GM18502 (cell line): Measurements from ENCODE around the gene MNAT1.
"Not testable (repeated sequence)": the region's sequence is repeated elsewhere in the genome, so short reads cannot be mapped to it uniquely, and the experiment has no call there.

ENCODE experiments used
- ATAC-seq: cut with Tn5 transposase; IDR thresholded peaks from one replicate; pipeline ENCODE4 v1.9.1; 2021; ENCODE audit warnings: mild to moderate bottlenecking; ENCODE audit not compliant: unreplicated experiment, poor library complexity

The MNAT1 gene

GRCh38 chr14:60867503-60868172 is 133.1 kb downstream of the MNAT1 start:
- ATAC-seq = no peak

GRCh38 chr14:60878121-60878520 is 143.6 kb downstream of the MNAT1 start:
- no peak for ATAC-seq

GRCh38 chr14:60878536-60878935 is 144.0 kb downstream of the MNAT1 start:
- no peak for ATAC-seq

GRCh38 chr14:60882219-60882618 is 147.7 kb downstream of the MNAT1 start:
- no peak for ATAC-seq

- no peak for ATAC-seq
These were observed 149.6 kb downstream of the MNAT1 start for GRCh38 chr14:60884134-60884533.

- ATAC-seq = not testable (repeated sequence)
These were observed 156.1 kb downstream of the MNAT1 start for GRCh38 chr14:60890636-60891035.

- ATAC-seq = no peak
These were observed 159.3 kb downstream of the MNAT1 start for GRCh38 chr14:60893911-60894310.

- ATAC-seq = no peak
These were observed 169.8 kb downstream of the MNAT1 start for GRCh38 chr14:60904381-60904780.

- ATAC-seq = no peak
These were observed 171.4 kb downstream of the MNAT1 start for GRCh38 chr14:60905923-60906322.

- ATAC-seq = no peak
These were observed 181.2 kb downstream of the MNAT1 start for GRCh38 chr14:60915781-60916180.

- ATAC-seq = no peak
These were observed 187.5 kb downstream of the MNAT1 start for GRCh38 chr14:60922050-60922449.

- ATAC-seq = no peak
These were observed 190.7 kb downstream of the MNAT1 start for GRCh38 chr14:60925286-60925685.

- peak; percentile 98 for ATAC-seq
These were observed 191.4 kb downstream of the MNAT1 start for GRCh38 chr14:60926002-60926401.

GRCh38 chr14:60931218-60931617 is 196.7 kb downstream of the MNAT1 start:
- ATAC-seq = no peak

- no peak for ATAC-seq
These were observed 199.5 kb downstream of the MNAT1 start for GRCh38 chr14:60933920-60934655.

- ATAC-seq = no peak
These were observed 200.8 kb downstream of the MNAT1 start for GRCh38 chr14:60935319-60935718.

GRCh38 chr14:60943637-60944032 is 209.1 kb downstream of the MNAT1 start:
- ATAC-seq = no peak

- ATAC-seq = no peak
These were observed 209.6 kb downstream of the MNAT1 start for GRCh38 chr14:60944204-60944603.

- no peak for ATAC-seq
These were observed 211.4 kb downstream of the MNAT1 start for GRCh38 chr14:60945984-60946383.

- ATAC-seq = no peak
These were observed 212.2 kb downstream of the MNAT1 start for GRCh38 chr14:60946773-60947172.

- no peak for ATAC-seq
These were observed 217.3 kb downstream of the MNAT1 start for GRCh38 chr14:60951776-60952435.
